Airway epithelial cell (primary cell): ENCODE measurements around the gene PTGS2. TPM values are rescaled to one million over a fixed set of nuclear protein-coding genes. Genes with fewer than 3 reads are reported as not detected.

Experiments
- total RNA-seq: library from RNA; depleted of rRNA; stranded (reverse); fragments of >200 nt; gene quantifications from 2 replicates; pipeline ENCODE4 v1.2.3, GENCODE V29; 2015

Gene PTGS2
- 37.9 and 46.1 TPM in 2 replicates for total RNA-seq

DNA sequence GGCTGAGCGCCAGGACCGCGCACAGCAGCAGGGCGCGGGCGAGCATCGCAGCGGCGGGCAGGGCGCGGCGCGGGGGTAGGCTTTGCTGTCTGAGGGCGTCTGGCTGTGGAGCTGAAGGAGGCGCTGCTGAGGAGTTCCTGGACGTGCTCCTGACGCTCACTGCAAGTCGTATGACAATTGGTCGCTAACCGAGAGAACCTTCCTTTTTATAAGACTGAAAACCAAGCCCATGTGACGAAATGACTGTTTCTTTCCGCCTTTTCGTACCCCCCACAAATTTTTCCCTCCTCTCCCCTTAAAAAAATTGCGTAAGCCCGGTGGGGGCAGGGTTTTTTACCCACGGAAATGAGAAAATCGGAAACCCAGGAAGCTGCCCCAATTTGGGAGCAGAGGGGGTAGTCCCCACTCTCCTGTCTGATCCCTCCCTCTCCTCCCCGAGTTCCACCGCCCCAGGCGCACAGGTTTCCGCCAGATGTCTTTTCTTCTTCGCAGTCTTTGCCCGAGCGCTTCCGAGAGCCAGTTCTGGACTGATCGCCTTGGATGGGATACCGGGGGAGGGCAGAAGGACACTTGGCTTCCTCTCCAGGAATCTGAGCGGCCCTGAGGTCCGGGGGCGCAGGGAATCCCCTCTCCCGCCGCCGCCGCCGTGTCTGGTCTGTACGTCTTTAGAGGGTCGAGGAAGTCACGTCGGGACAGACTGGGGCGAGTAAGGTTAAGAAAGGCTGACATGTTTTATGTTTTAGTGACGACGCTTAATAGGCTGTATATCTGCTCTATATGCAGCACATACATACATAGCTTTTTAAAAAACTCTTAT is at the start of gene PTGS2:
PTGS2 (minus strand) TSS at position 179 of the 817 bp plus-strand sequence; CDS start at position 46, 133 bp downstream.

Other genes starting within 250 kb of the PTGS2 start
- gene PDC, start 219.3 kb downstream of the PTGS2 start, total RNA-seq = not detected in 2 replicates
- 5.1 and 7.5 TPM in 2 replicates for gene PLA2G4A, start 148.5 kb upstream of the PTGS2 start, total RNA-seq